Esophagus squamous epithelium (tissue), 4 donors: ENCODE results near the gene RRAS2.

Source experiments
- CTCF ChIP-seq, 6 experiments: fragments of 450-650 bp in 4 of 6; fragments of 200-600 bp in 2 of 6; sonication (generic) in 2 of 6; IDR thresholded peaks; one replicate each; pipeline ENCODE4 v1.5.1; 2016 to 2019; ENCODE audit warnings: antibody characterized with exemption in 6 of 6, mild to moderate bottlenecking in 4 of 6, moderate library complexity in 4 of 6
- POLR2A ChIP-seq, 4 donors: fragments of 450-650 bp; IDR thresholded peaks; one replicate each; pipeline ENCODE4 v1.6.1; 2017; ENCODE audit warnings: antibody characterized with exemption in 4 of 4, mild to moderate bottlenecking in 4 of 4, moderate library complexity in 3 of 4

- TF ChIP-seq CTCF (IDR thresholded peaks at IDR 0.05) (no peak), POLR2A (IDR thresholded peaks at IDR 0.05) (no peak)
These were observed 105.6 kb downstream of the RRAS2 start for GRCh38 chr11:14253421-14253820.
